SK-N-SH treated with all-trans-retinoic acid at 6 μM for 48 hours (cell line): ENCODE measurements around the gene PECR.

Experiments
- ARNTL ChIP-seq: fragments of 450-650 bp; formaldehyde crosslinking; IDR thresholded peaks from 2 replicates; pipeline ENCODE4 v1.5.0; 2020; ENCODE audit warnings: low read depth, mild to moderate bottlenecking, moderate library complexity, borderline replicate concordance
- CREB5 ChIP-seq: fragments of 250-450 bp; sonication (Bioruptor Pico); IDR thresholded peaks from 2 replicates; pipeline ENCODE4 v1.5.1; 2020; ENCODE audit warnings: low read depth, mild to moderate bottlenecking, moderate library complexity
- CSDC2 ChIP-seq: fragments of 250-450 bp; sonication (Bioruptor Pico); IDR thresholded peaks from 2 replicates; pipeline ENCODE4 v1.5.0; 2020; ENCODE audit warnings: mild to moderate bottlenecking, moderate library complexity
- CSRNP3 ChIP-seq: fragments of 250-450 bp; sonication (Bioruptor Pico); IDR thresholded peaks from 2 replicates; pipeline ENCODE4 v1.5.1; 2021; ENCODE audit warnings: mild to moderate bottlenecking, moderate library complexity
- ISL1 ChIP-seq: fragments of 250-450 bp; sonication (Bioruptor Pico); IDR thresholded peaks from 2 replicates; pipeline ENCODE4 v2.1.2; 2022; ENCODE audit warnings: mild to moderate bottlenecking, moderate library complexity
- PPARA ChIP-seq: fragments of 250-450 bp; sonication (Bioruptor Pico); IDR thresholded peaks from 2 replicates; pipeline ENCODE4 v1.5.0; 2020; ENCODE audit warnings: mild to moderate bottlenecking, borderline replicate concordance
- ZC3H10 ChIP-seq: fragments of 250-450 bp; sonication (Bioruptor Pico); IDR thresholded peaks from 2 replicates; pipeline ENCODE4 v1.5.1; 2021; ENCODE audit warnings: mild to moderate bottlenecking, moderate library complexity
- ZFP3 ChIP-seq: fragments of 250-450 bp; sonication (Bioruptor Pico); IDR thresholded peaks from 2 replicates; pipeline ENCODE4 v1.5.0; 2020; ENCODE audit warnings: mild to moderate bottlenecking, moderate library complexity
- ZNF70 ChIP-seq: fragments of 450-650 bp; formaldehyde crosslinking; IDR thresholded peaks from 2 replicates; pipeline ENCODE4 v1.5.0; 2020; ENCODE audit warnings: mild to moderate bottlenecking, moderate library complexity
- TF ChIP-seq, protein P1 (sequence below): fragments of 250-450 bp; sonication (Bioruptor Pico); IDR thresholded peaks from 2 replicates; pipeline ENCODE4 v1.8.0; 2020; ENCODE audit warnings: mild to moderate bottlenecking, moderate library complexity, borderline replicate concordance

DNA sequence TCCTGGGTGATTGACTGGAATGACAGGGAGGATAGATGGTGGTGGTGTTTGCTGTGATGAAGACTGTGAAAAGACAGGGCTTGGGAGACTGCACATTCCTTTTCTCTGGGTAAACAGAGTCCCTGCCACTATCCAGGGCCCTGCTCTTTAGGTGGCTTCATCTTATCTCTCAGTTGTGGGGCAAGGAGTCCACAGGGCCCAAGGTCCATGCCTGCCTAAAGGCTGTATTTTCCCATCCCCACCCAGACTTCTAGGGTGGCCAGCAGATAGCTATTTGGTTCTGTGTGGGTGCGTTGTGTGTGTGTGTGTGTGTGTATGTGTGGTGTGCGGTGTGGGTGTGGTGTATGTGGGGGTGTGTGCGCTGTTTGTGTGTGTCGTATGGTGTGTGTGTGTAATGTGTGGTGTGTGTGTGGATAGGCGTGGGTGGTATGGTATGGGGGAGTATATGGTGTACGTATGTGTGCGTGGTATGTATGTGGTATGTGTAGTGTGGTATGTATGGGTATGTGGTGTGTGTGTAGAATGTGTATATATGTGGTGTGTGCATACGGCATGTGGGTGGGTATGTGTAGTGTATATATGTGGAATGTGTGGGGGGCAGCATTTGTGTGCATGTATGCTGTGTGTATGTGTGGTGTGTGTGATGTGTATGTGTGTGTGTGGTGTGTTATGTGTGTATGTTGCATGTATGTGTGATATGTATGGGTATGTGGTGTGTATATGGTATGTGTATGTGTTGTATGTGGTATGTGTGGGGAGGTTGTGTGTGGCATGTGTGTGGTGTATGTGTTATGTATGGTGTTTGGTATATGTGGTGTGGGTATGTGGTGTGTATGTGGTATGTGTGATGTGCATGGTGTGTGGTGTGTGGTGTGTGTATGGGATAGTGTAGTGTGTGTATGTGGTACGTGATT lies 17.1 kb upstream of the PECR start:
- TF ChIP-seq PPARA (CRISPR knock-in tag) (no peak), ISL1 (CRISPR knock-in tag) (no peak), CREB5 (no peak), CSDC2 (CRISPR knock-in tag) (no peak), CSRNP3 (CRISPR knock-in tag) (no peak), ZNF70 (CRISPR knock-in tag) (no peak), ZC3H10 (CRISPR knock-in tag) (no peak), ZFP3 (CRISPR knock-in tag) (no peak), ARNTL (CRISPR knock-in tag) (no peak)
- TF ChIP-seq, protein P1, sequence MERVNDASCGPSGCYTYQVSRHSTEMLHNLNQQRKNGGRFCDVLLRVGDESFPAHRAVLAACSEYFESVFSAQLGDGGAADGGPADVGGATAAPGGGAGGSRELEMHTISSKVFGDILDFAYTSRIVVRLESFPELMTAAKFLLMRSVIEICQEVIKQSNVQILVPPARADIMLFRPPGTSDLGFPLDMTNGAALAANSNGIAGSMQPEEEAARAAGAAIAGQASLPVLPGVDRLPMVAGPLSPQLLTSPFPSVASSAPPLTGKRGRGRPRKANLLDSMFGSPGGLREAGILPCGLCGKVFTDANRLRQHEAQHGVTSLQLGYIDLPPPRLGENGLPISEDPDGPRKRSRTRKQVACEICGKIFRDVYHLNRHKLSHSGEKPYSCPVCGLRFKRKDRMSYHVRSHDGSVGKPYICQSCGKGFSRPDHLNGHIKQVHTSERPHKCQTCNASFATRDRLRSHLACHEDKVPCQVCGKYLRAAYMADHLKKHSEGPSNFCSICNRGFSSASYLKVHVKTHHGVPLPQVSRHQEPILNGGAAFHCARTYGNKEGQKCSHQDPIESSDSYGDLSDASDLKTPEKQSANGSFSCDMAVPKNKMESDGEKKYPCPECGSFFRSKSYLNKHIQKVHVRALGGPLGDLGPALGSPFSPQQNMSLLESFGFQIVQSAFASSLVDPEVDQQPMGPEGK = no peak
